Gastroesophageal sphincter (tissue), 3 donors: ENCODE results near the gene SIVA1.

Source experiments
- CTCF ChIP-seq, 4 experiments: fragments of 200-600 bp in 2 of 4; fragments of 450-650 bp in 2 of 4; sonication (generic) in 1 of 4; IDR thresholded peaks; one replicate each; pipeline ENCODE4 v1.5.1; 2017 to 2019; ENCODE audit warnings: antibody characterized with exemption in 4 of 4, mild to moderate bottlenecking in 2 of 4, moderate library complexity in 2 of 4
- EP300 ChIP-seq: sonication (generic); formaldehyde crosslinking; IDR thresholded peaks from one replicate; pipeline ENCODE4 v1.6.1; 2017; ENCODE audit warnings: antibody characterized with exemption, mild to moderate bottlenecking
- POLR2A ChIP-seq, 2 donors: fragments of 450-650 bp; IDR thresholded peaks; one replicate each; pipeline ENCODE4 v1.6.1; 2017; ENCODE audit warnings: antibody characterized with exemption in 2 of 2, mild to moderate bottlenecking in 2 of 2, moderate library complexity in 1 of 2
- POLR2AphosphoS5 ChIP-seq: sonication (generic); formaldehyde crosslinking; IDR thresholded peaks from one replicate; pipeline ENCODE4 v1.6.1; 2017; ENCODE audit warnings: antibody characterized with exemption

- TF ChIP-seq CTCF (IDR thresholded peaks at IDR 0.05) (no peak), POLR2A (IDR thresholded peaks at IDR 0.05) (no peak), EP300 (no peak), POLR2AphosphoS5 (no peak)
These were observed 49.7 kb upstream of the SIVA1 start for GRCh38 chr14:104703269-104703668.
